HG03571 (cell line): ENCODE measurements around the gene TMEM37.
"Not testable (repeated sequence)": the region's sequence is repeated elsewhere in the genome, so short reads cannot be mapped to it uniquely, and the experiment has no call there.

Experiments
- ATAC-seq: cut with Tn5 transposase; IDR thresholded peaks from one replicate; pipeline ENCODE4 v1.9.1; 2021; ENCODE audit not compliant: unreplicated experiment

The TMEM37 gene

GRCh38 chr2:119431155-119431975 is at the start of gene TMEM37:
Gene TMEM37, plus strand, starts transcription at chr2:119431854. Its CDS starts 50 bp downstream, at chr2:119431904.
- peak; percentile 74 for ATAC-seq

GRCh38 chr2:119383410-119384140 is 48.1 kb upstream of the TMEM37 start:
- no peak for ATAC-seq

- no peak for ATAC-seq
Measured at GRCh38 chr2:119384971-119385370, 46.7 kb upstream of the TMEM37 start.

GRCh38 chr2:119385466-119385865 is 46.2 kb upstream of the TMEM37 start:
- ATAC-seq = no peak

- peak; percentile 66 for ATAC-seq
Measured at GRCh38 chr2:119387381-119388129, 44.1 kb upstream of the TMEM37 start.

- ATAC-seq = no peak
Measured at GRCh38 chr2:119389615-119390306, 41.9 kb upstream of the TMEM37 start.

- no peak for ATAC-seq
Measured at GRCh38 chr2:119393971-119394748, 37.5 kb upstream of the TMEM37 start.

- no peak for ATAC-seq
Measured at GRCh38 chr2:119397196-119397595, 34.5 kb upstream of the TMEM37 start.

GRCh38 chr2:119402106-119402505 is 29.5 kb upstream of the TMEM37 start:
- ATAC-seq = no peak

- ATAC-seq = no peak
Measured at GRCh38 chr2:119402645-119403560, 28.8 kb upstream of the TMEM37 start.

GRCh38 chr2:119403618-119404017 is 28.0 kb upstream of the TMEM37 start:
- ATAC-seq = not testable (repeated sequence)

- no peak for ATAC-seq
Measured at GRCh38 chr2:119405151-119405550, 26.5 kb upstream of the TMEM37 start.

GRCh38 chr2:119407430-119408220 is 24.0 kb upstream of the TMEM37 start:
- ATAC-seq = no peak

- no peak for ATAC-seq
Measured at GRCh38 chr2:119408221-119408619, 23.4 kb upstream of the TMEM37 start.

GRCh38 chr2:119409506-119409905 is 22.1 kb upstream of the TMEM37 start:
- no peak for ATAC-seq

GRCh38 chr2:119414894-119415293 is 16.8 kb upstream of the TMEM37 start:
- no peak for ATAC-seq

- no peak for ATAC-seq
Measured at GRCh38 chr2:119415630-119416029, 16.0 kb upstream of the TMEM37 start.

- ATAC-seq = no peak
Measured at GRCh38 chr2:119416299-119416923, 15.2 kb upstream of the TMEM37 start.
